Brain microvascular endothelial cell (primary cell): ENCODE data around the gene CDS2.

Source experiments
- DNase-seq: peaks from one replicate; pipeline ENCODE4 v3.0.0-alpha.2; 2020
- H3K27ac ChIP-seq: fragments of 250-450 bp; sonication (Bioruptor Pico); 2 replicates; pipeline ENCODE4 v1.5.1; 2020; ENCODE audit warnings: mild to moderate bottlenecking, moderate library complexity
- H3K27me3 ChIP-seq: fragments of 250-450 bp; sonication (Bioruptor Pico); replicated peaks from 2 replicates; pipeline ENCODE4 v1.5.1; 2020; ENCODE audit warnings: mild to moderate bottlenecking
- H3K36me3 ChIP-seq: fragments of 250-450 bp; sonication (Bioruptor Pico); replicated peaks from 2 replicates; pipeline ENCODE4 v1.5.1; 2020; ENCODE audit warnings: mild to moderate bottlenecking
- H3K4me3 ChIP-seq: 2 replicates; pipeline ENCODE4 v1.5.1; 2011; ENCODE audit warnings: low read depth, mild to moderate bottlenecking, control low read depth, low read length, moderate library complexity
- in situ Hi-C: cut with HindIII; loops from 2 replicates; pipeline ENCODE4 v1.10.0; 2017; ENCODE audit warnings: low sequenced_read_pairs, low pct_ligation_motif_present
- TF ChIP-seq, protein P1 (sequence below): IDR thresholded peaks from 2 replicates; pipeline ENCODE4 v1.5.1; 2011; ENCODE audit warnings: low read depth, mild to moderate bottlenecking, moderate library complexity, low read length, control low read depth, inconsistent platforms; ENCODE audit errors: missing control alignments

Gene CDS2

GRCh38 chr20:5088688-5089087, 38.1 kb upstream of the CDS2 start:
- H3K4me3 ChIP-seq = no peak overlapping the region
- H3K27ac ChIP-seq = no peak overlapping the region
- H3K27me3 ChIP-seq = no peaks in the 10 kb centered on the region
- TF ChIP-seq, protein P1, sequence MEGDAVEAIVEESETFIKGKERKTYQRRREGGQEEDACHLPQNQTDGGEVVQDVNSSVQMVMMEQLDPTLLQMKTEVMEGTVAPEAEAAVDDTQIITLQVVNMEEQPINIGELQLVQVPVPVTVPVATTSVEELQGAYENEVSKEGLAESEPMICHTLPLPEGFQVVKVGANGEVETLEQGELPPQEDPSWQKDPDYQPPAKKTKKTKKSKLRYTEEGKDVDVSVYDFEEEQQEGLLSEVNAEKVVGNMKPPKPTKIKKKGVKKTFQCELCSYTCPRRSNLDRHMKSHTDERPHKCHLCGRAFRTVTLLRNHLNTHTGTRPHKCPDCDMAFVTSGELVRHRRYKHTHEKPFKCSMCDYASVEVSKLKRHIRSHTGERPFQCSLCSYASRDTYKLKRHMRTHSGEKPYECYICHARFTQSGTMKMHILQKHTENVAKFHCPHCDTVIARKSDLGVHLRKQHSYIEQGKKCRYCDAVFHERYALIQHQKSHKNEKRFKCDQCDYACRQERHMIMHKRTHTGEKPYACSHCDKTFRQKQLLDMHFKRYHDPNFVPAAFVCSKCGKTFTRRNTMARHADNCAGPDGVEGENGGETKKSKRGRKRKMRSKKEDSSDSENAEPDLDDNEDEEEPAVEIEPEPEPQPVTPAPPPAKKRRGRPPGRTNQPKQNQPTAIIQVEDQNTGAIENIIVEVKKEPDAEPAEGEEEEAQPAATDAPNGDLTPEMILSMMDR = no peak
- DNase-seq = no peak
- in situ Hi-C loops = no loop called here
- no peaks in the 10 kb centered on the region for H3K36me3 ChIP-seq

DNA sequence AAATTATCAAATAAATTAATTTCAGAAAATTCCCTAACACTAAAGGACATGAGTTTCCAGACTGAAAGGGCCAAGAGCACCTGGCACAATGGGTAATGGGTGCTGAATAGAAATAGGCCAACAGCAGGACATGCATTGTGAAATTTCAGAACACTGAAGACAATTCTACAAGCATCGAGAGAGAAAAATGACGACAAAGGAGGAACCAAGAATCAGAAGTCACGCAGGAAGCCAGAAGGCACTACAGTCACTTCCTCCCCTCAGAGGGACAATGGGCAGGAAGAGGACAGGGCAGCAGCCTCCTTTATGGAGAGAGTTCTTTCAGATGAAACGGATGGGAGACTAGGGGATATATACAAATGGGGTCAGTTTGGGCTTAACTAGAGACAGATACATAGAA, 36.6 kb upstream of the CDS2 start:
- H3K36me3 ChIP-seq = no peaks in the 10 kb centered on the region
- H3K27ac ChIP-seq = no peak overlapping the region
- in situ Hi-C loops = no loop called here
- no peak overlapping the region for H3K4me3 ChIP-seq
- TF ChIP-seq, protein P1 = no peak
- no peak for DNase-seq
- no peaks in the 10 kb centered on the region for H3K27me3 ChIP-seq

DNA sequence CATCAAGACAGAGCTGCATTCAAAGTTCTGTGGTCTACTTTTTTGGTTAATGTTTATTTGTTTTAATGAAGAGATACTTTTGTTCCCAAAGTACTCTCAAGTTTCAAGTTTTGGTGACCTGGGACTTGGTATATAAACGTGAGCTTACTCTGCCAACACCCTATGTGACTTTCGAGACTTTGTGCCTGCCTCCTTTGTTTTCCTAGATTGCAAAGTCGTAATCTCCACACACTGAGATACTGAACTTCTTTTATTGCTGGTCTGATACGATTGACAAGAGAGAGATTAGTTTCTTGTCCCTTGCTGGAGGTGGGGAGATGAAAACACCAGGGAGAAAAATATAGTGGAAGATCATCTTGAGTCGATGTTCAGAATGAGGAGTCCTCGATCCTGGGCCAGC, 34.9 kb upstream of the CDS2 start:
- Histone ChIP-seq H3K36me3 (no peaks in the 10 kb centered on the region), H3K27me3 (no peaks in the 10 kb centered on the region), H3K27ac (no peak overlapping the region), H3K4me3 (no peak overlapping the region)
- in situ Hi-C loops = no loop called here
- TF ChIP-seq, protein P1 = no peak
- DNase-seq = no peak

- Histone ChIP-seq H3K27me3 (no peaks in the 10 kb centered on the region), H3K4me3 (no peak overlapping the region), H3K27ac (no peak overlapping the region), H3K36me3 (peaks cover 2% of the 10 kb centered on the region)
- in situ Hi-C loops = no loop called here
- no peak for DNase-seq
- TF ChIP-seq, protein P1 = no peak
Observed at GRCh38 chr20:5092765-5093339, 34.0 kb upstream of the CDS2 start.

- TF ChIP-seq, protein P1 = no peak
- Histone ChIP-seq H3K4me3 (no peak overlapping the region), H3K27me3 (no peaks in the 10 kb centered on the region), H3K27ac (no peak overlapping the region), H3K36me3 (peaks cover 16% of the 10 kb centered on the region)
- in situ Hi-C loops = no loop called here
- no peak for DNase-seq
Observed at GRCh38 chr20:5095454-5095853, 31.4 kb upstream of the CDS2 start.

GRCh38 chr20:5095931-5096330, 30.9 kb upstream of the CDS2 start:
- TF ChIP-seq, protein P1 = no peak
- no peaks in the 10 kb centered on the region for H3K27me3 ChIP-seq
- in situ Hi-C loops = no loop called here
- no peak overlapping the region for H3K27ac ChIP-seq
- no peak for DNase-seq
- H3K36me3 ChIP-seq = peaks cover 19% of the 10 kb centered on the region
- no peak overlapping the region for H3K4me3 ChIP-seq
